ENCODE measurements around the gene SOX14.

SOX14 gene

GRCh38 chr3:137809509-137809908 is 45.4 kb downstream of the SOX14 start:
- Histone ChIP-seq H3K4me2 (ENCODE audit: low read length) (no peak overlapping the region), H3K36me3 (ENCODE audit: insufficient read depth, low read length) (no peaks in the 10 kb centered on the region), H3K27me3 (ENCODE audit: control insufficient read depth, insufficient read depth, low read length) (no peaks in the 10 kb centered on the region), H3K9me3 (replicated peaks; ENCODE audit: low read length) (no peaks in the 10 kb centered on the region), H3K4me1 (ENCODE audit: control insufficient read depth, insufficient read depth, low read length) (no peaks in the 10 kb centered on the region), H3K4me3 (ENCODE audit: low read length) (no peak overlapping the region), H3K9ac (ENCODE audit: low read depth, low read length) (no peak overlapping the region)

GRCh38 chr3:137812023-137812422 is 47.9 kb downstream of the SOX14 start:
- Histone ChIP-seq H3K9me3 (replicated peaks; ENCODE audit: low read length) (no peaks in the 10 kb centered on the region), H3K36me3 (ENCODE audit: insufficient read depth, low read length) (no peaks in the 10 kb centered on the region), H3K27me3 (ENCODE audit: control insufficient read depth, insufficient read depth, low read length) (no peaks in the 10 kb centered on the region), H3K4me2 (ENCODE audit: low read length) (no peak overlapping the region), H3K4me1 (ENCODE audit: control insufficient read depth, insufficient read depth, low read length) (no peaks in the 10 kb centered on the region), H3K9ac (ENCODE audit: low read depth, low read length) (no peak overlapping the region), H3K4me3 (ENCODE audit: low read length) (no peak overlapping the region)

- Histone ChIP-seq H3K4me1 (ENCODE audit: control insufficient read depth, insufficient read depth, low read length) (no peaks in the 10 kb centered on the region), H3K27me3 (ENCODE audit: control insufficient read depth, insufficient read depth, low read length) (no peaks in the 10 kb centered on the region), H3K4me2 (ENCODE audit: low read length) (no peak overlapping the region), H3K36me3 (ENCODE audit: insufficient read depth, low read length) (no peaks in the 10 kb centered on the region), H3K4me3 (ENCODE audit: low read length) (no peak overlapping the region), H3K9me3 (replicated peaks; ENCODE audit: low read length) (no peaks in the 10 kb centered on the region), H3K9ac (ENCODE audit: low read depth, low read length) (no peak overlapping the region)
Observed at GRCh38 chr3:137815251-137815650, 51.1 kb downstream of the SOX14 start.
